HepG2 (cell line): ENCODE results near the gene DDRGK1. TPM values are rescaled to one million over a fixed set of nuclear protein-coding genes. Genes with fewer than 3 reads are reported as not detected.

ENCODE experiments used
- AGO2 ChIP-seq: fragments of 200-400 bp; formaldehyde crosslinking; optimal IDR thresholded peaks from 2 replicates; pipeline ENCODE3; 2017; ENCODE audit warnings: mild to moderate bottlenecking, low read depth, low read length, moderate library complexity
- CREBL2 ChIP-seq: sonication (generic); formaldehyde crosslinking; IDR thresholded peaks from 2 replicates; pipeline ENCODE4 v1.8.1; 2023; ENCODE audit warnings: missing genetic modification reagents, mild to moderate bottlenecking, borderline replicate concordance
- DPF2 ChIP-seq: sonication (generic); formaldehyde crosslinking; IDR thresholded peaks from 2 replicates; pipeline ENCODE4 v1.4.0; 2020; ENCODE audit warnings: mild to moderate bottlenecking, low read depth, missing genetic modification reagents, borderline replicate concordance
- GATA4 ChIP-seq: sonication (generic); IDR thresholded peaks from 2 replicates; pipeline ENCODE4 v1.6.1; 2016; ENCODE audit warnings: antibody characterized with exemption, low read depth, borderline replicate concordance
- GATAD1 ChIP-seq: IDR thresholded peaks from 2 replicates; pipeline ENCODE4 v1.6.1; 2016; ENCODE audit warnings: missing genetic modification reagents, missing compliant biosample characterization
- GFI1 ChIP-seq: sonication (generic); formaldehyde crosslinking; IDR thresholded peaks from 2 replicates; pipeline ENCODE4 v1.5.0; 2020; ENCODE audit warnings: missing genetic modification reagents, mild to moderate bottlenecking, borderline replicate concordance
- HNF4A ChIP-seq: sonication (generic); formaldehyde crosslinking; IDR thresholded peaks from 2 replicates; pipeline ENCODE4 v1.4.0; 2020; ENCODE audit warnings: missing genetic modification reagents
- RARA ChIP-seq: IDR thresholded peaks from 2 replicates; pipeline ENCODE4 v1.6.1; 2016; ENCODE audit warnings: missing genetic modification reagents, missing compliant biosample characterization
- RXRA ChIP-seq: sonication (generic); formaldehyde crosslinking; IDR thresholded peaks from 2 replicates; pipeline ENCODE4 v1.5.1; 2020; ENCODE audit warnings: missing genetic modification reagents
- SMC3 ChIP-seq: IDR thresholded peaks from 2 replicates; pipeline ENCODE4 v1.6.1; 2011; ENCODE audit warnings: low read length, improper control_type of control experiment
- SOX5 ChIP-seq: IDR thresholded peaks from 2 replicates; pipeline ENCODE4 v1.6.1; 2016; ENCODE audit warnings: borderline replicate concordance
- TGIF2 ChIP-seq: IDR thresholded peaks from 2 replicates; pipeline ENCODE4 v1.6.1; 2016; ENCODE audit warnings: control low read depth, missing compliant biosample characterization
- XRCC5 ChIP-seq: fragments of 200-400 bp; formaldehyde crosslinking; optimal IDR thresholded peaks from 2 replicates; pipeline ENCODE3; 2017; ENCODE audit warnings: mild to moderate bottlenecking, low read length
- ZBTB20 ChIP-seq: sonication (generic); formaldehyde crosslinking; IDR thresholded peaks from 2 replicates; pipeline ENCODE4 v1.8.1; 2023; ENCODE audit warnings: missing genetic modification reagents, low read depth, mild to moderate bottlenecking, borderline replicate concordance
- ZFP36L2 ChIP-seq: sonication (generic); formaldehyde crosslinking; IDR thresholded peaks from 2 replicates; pipeline ENCODE4 v1.4.0; 2020; ENCODE audit warnings: missing genetic modification reagents
- ZNF382 ChIP-seq: sonication (generic); formaldehyde crosslinking; IDR thresholded peaks from 2 replicates; pipeline ENCODE4 v1.5.0; 2020; ENCODE audit warnings: missing genetic modification reagents, mild to moderate bottlenecking, borderline replicate concordance
- ZNF512 ChIP-seq: sonication (generic); formaldehyde crosslinking; IDR thresholded peaks from 2 replicates; pipeline ENCODE4 v1.4.0; 2020; ENCODE audit warnings: mild to moderate bottlenecking, missing genetic modification reagents
- ZNF547 ChIP-seq: sonication (generic); formaldehyde crosslinking; IDR thresholded peaks from 2 replicates; pipeline ENCODE4 v1.5.1; 2020; ENCODE audit warnings: mild to moderate bottlenecking, missing genetic modification reagents
- ZNF549 ChIP-seq: sonication (generic); formaldehyde crosslinking; IDR thresholded peaks from 2 replicates; pipeline ENCODE4 v1.5.0; 2020; ENCODE audit warnings: missing genetic modification reagents
- ZNF772 ChIP-seq: sonication (generic); formaldehyde crosslinking; IDR thresholded peaks from 2 replicates; pipeline ENCODE4 v1.5.0; 2020; ENCODE audit warnings: mild to moderate bottlenecking, missing genetic modification reagents
- ZNF777 ChIP-seq: sonication (generic); formaldehyde crosslinking; IDR thresholded peaks from 2 replicates; pipeline ENCODE4 v1.4.0; 2020; ENCODE audit warnings: missing genetic modification reagents
- ZNF788 ChIP-seq: sonication (generic); formaldehyde crosslinking; IDR thresholded peaks from 2 replicates; pipeline ENCODE4 v1.5.0; 2020; ENCODE audit warnings: mild to moderate bottlenecking, missing genetic modification reagents, borderline replicate concordance
- polyA plus RNA-seq, 8 experiments: library from polyadenylated mRNA; depleted of rRNA in 3 of 8; stranded (reverse) in 7 of 8; unstranded in 1 of 8; fragments of >200 nt; fragmentation: Illumina TruSeq in 4 of 8; extraction: Trizol in 4 of 8; gene quantifications; 2 replicates each; pipeline versions ENCODE4 v1.2.1 to v1.2.3, GENCODE V29; 2011 to 2016; ENCODE audit warnings: low read depth in 4 of 8, missing spikeins in 1 of 8, mixed read lengths in 1 of 8; ENCODE audit not compliant: insufficient read depth in 1 of 8
- total RNA-seq, 5 experiments: library from RNA; depleted of rRNA; stranded (reverse); fragments of >200 nt; fragmentation: Illumina TruSeq; extraction: Trizol; gene quantifications; 2 replicates each; pipeline ENCODE4 v1.2.3, GENCODE V29; 2016; ENCODE audit warnings: low read depth in 1 of 5
- TF ChIP-seq, protein P1 (sequence below): sonication (generic); formaldehyde crosslinking; IDR thresholded peaks from 2 replicates; pipeline ENCODE4 v1.5.1; 2020; ENCODE audit warnings: mild to moderate bottlenecking, missing genetic modification reagents
- TF ChIP-seq, protein P2 (sequence below): sonication (generic); formaldehyde crosslinking; IDR thresholded peaks from 2 replicates; pipeline ENCODE4 v1.8.0; 2022; ENCODE audit warnings: mild to moderate bottlenecking, missing genetic modification reagents, moderate library complexity
- TF ChIP-seq, protein P3 (sequence below): sonication (generic); formaldehyde crosslinking; IDR thresholded peaks from 2 replicates; pipeline ENCODE4 v1.4.0; 2020; ENCODE audit warnings: missing genetic modification reagents, borderline replicate concordance

Gene DDRGK1
- total and polyA plus RNA-seq, 2 of the 13 experiments (the other 11 are each of a cell fraction or from before 2014, with no cell fraction given): 96.7 to 149 TPM

DNA sequence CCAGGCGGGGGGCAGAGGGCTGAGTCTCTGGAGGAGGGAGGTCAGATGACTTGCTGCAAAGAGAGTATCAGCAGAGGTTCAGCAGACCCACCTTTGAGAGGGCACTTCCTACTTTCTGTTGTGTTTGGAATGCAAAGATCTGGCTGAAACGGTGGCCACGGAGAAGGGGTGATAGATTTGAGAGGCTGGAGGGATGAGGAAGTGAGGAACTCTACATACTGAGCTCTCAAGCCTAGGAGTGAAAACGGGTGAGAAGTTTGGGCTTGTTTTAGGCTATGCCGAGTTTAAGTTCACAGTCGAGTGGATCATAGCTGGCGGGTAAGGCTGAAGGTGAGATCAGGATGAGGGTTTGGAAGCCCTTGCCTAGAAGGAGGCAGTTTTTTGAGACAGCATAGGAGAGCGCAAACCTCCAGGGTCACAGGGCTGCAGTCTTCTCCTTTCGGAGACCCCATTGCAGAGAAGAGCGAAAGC is 4.3 kb upstream of the DDRGK1 start (continued):
- TF ChIP-seq, protein P1, sequence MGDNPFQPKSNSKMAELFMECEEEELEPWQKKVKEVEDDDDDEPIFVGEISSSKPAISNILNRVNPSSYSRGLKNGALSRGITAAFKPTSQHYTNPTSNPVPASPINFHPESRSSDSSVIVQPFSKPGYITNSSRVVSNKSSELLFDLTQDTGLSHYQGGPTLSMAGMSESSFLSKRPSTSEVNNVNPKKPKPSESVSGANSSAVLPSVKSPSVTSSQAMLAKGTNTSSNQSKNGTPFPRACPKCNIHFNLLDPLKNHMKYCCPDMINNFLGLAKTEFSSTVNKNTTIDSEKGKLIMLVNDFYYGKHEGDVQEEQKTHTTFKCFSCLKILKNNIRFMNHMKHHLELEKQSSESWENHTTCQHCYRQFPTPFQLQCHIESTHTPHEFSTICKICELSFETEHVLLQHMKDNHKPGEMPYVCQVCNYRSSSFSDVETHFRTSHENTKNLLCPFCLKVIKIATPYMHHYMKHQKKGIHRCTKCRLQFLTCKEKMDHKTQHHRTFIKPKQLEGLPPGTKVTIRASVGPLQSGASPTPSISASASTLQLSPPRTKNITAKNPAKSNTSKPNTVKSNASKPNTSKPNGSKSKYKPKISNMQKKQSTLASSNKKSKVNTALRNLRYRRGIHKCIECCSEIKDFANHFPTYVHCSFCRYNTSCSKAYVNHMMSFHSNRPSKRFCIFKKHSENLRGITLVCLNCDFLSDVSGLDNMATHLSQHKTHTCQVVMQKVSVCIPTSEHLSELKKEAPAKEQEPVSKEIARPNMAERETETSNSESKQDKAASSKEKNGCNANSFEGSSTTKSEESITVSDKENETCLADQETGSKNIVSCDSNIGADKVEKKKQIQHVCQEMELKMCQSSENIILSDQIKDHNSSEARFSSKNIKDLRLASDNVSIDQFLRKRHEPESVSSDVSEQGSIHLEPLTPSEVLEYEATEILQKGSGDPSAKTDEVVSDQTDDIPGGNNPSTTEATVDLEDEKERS (CRISPR knock-in tag): peak; percentile 65; the same call in 1 of the 2 replicates
- TF ChIP-seq ZBTB20 (CRISPR knock-in tag) (0 out of 2 replicates have a peak, but pooled peaks have one; percentile 2), CREBL2 (no peak), SMC3 (no peak), DPF2 (CRISPR knock-in tag) (no peak), ZFP36L2 (CRISPR knock-in tag) (no peak), ZNF549 (CRISPR knock-in tag) (no peak), GATA4 (no peak), GATAD1 (CRISPR knock-in tag) (no peak), TGIF2 (CRISPR knock-in tag) (no peak), ZNF788 (CRISPR knock-in tag) (0 out of 2 replicates have a peak, but pooled peaks have one; percentile 19), ZNF772 (CRISPR knock-in tag) (no peak), AGO2 (no peak), GFI1 (CRISPR knock-in tag) (peak; percentile 18; the same call in 1 of the 2 replicates), XRCC5 (no peak), ZNF777 (CRISPR knock-in tag) (no peak), HNF4A (CRISPR knock-in tag) (no peak), RXRA (CRISPR knock-in tag) (no peak), ZNF547 (CRISPR knock-in tag) (no peak), SOX5 (CRISPR knock-in tag) (no peak), ZNF512 (CRISPR knock-in tag) (no peak), RARA (CRISPR knock-in tag) (no peak), ZNF382 (no peak)
- TF ChIP-seq, protein P2, sequence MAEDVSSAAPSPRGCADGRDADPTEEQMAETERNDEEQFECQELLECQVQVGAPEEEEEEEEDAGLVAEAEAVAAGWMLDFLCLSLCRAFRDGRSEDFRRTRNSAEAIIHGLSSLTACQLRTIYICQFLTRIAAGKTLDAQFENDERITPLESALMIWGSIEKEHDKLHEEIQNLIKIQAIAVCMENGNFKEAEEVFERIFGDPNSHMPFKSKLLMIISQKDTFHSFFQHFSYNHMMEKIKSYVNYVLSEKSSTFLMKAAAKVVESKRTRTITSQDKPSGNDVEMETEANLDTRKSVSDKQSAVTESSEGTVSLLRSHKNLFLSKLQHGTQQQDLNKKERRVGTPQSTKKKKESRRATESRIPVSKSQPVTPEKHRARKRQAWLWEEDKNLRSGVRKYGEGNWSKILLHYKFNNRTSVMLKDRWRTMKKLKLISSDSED: 0 out of 2 replicates have a peak, but pooled peaks have one; percentile 27
- TF ChIP-seq, protein P3, sequence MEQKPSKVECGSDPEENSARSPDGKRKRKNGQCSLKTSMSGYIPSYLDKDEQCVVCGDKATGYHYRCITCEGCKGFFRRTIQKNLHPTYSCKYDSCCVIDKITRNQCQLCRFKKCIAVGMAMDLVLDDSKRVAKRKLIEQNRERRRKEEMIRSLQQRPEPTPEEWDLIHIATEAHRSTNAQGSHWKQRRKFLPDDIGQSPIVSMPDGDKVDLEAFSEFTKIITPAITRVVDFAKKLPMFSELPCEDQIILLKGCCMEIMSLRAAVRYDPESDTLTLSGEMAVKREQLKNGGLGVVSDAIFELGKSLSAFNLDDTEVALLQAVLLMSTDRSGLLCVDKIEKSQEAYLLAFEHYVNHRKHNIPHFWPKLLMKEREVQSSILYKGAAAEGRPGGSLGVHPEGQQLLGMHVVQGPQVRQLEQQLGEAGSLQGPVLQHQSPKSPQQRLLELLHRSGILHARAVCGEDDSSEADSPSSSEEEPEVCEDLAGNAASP (CRISPR knock-in tag): no peak
